GM12878 (cell line): ENCODE measurements around the gene TMEM87A. TPM values are rescaled to one million over a fixed set of nuclear protein-coding genes. Genes with fewer than 3 reads are reported as not detected.

Source experiments
- ATAC-seq: fragments of 200-7000 bp; cut with Tn5 transposase; 3 replicates; pipeline ENCODE4 v1.9.1; 2020; ENCODE audit warnings: mild to moderate bottlenecking, moderate library complexity
- BruUV-seq: library from RNA; stranded (reverse); fragments of 400-500 nt; replicated peaks from 2 replicates; lab custom pipeline; 2021; lab: Mats Ljungman, UMichigan
- CTCF ChIA-PET: fragments of 300-600 bp; sonication (Branson Sonifier 250); formaldehyde crosslinking; extraction: SDS; loops from one replicate; lab custom pipeline; 2021; ENCODE audit warnings: inconsistent platforms; lab: Yijun Ruan, JAX
- POLR2A ChIA-PET: fragments of 350-600 bp; formaldehyde crosslinking; extraction: SDS; loops from one replicate; lab custom pipeline; 2021; ENCODE audit warnings: inconsistent platforms; lab: Charles Lee
- RAD21 ChIA-PET: fragments of 300-600 bp; sonication (Branson Sonifier 250); formaldehyde crosslinking; loops from one replicate; lab custom pipeline; 2023; ENCODE audit warnings: antibody characterized with exemption; ENCODE audit not compliant: unreplicated experiment; lab: Charles Lee
- SMC1A ChIA-PET: fragments of 300-600 bp; sonication (Branson Sonifier 250); formaldehyde crosslinking; loops from one replicate; lab custom pipeline; 2023; ENCODE audit not compliant: unreplicated experiment, uncharacterized antibody; lab: Charles Lee
- DNase-seq: peaks from one replicate; pipeline ENCODE4 v3.0.0-alpha.2; 2011; ENCODE audit warnings: low read depth, low spot score
- FAIRE-seq: peaks from 3 replicates; lab custom pipeline; 2011; peaks lifted over from hg19 to GRCh38; lab: Jason Lieb, UNC
- H2AFZ ChIP-seq: 2 replicates; pipeline ENCODE4 v1.6.0; 2011; ENCODE audit warnings: low read depth, low read length, control low read depth; ENCODE audit not compliant: control insufficient read depth
- H3K27ac ChIP-seq: 2 replicates; pipeline ENCODE4 v1.5.1; 2011; ENCODE audit warnings: control low read depth; ENCODE audit not compliant: control insufficient read depth, insufficient read depth
- H3K27me3 ChIP-seq, 2 experiments: replicated peaks in 1 of 2; 2 replicates each; pipeline versions ENCODE4 v1.6.0 to v1.6.1; 2011; ENCODE audit warnings: low read length in 1 of 2; ENCODE audit not compliant: control insufficient read depth in 2 of 2, insufficient read depth in 2 of 2
- H3K36me3 ChIP-seq, 2 experiments: 2 replicates each; pipeline ENCODE4 v1.5.1; 2011; ENCODE audit warnings: low read length in 1 of 2; ENCODE audit not compliant: control insufficient read depth in 2 of 2, insufficient read depth in 2 of 2
- H3K4me1 ChIP-seq: 2 replicates; pipeline ENCODE4 v1.6.1; 2011; ENCODE audit warnings: mild to moderate bottlenecking, low read length, moderate library complexity, mixed read lengths; ENCODE audit not compliant: control insufficient read depth, insufficient read depth
- H3K4me2 ChIP-seq: 2 replicates; pipeline ENCODE4 v1.6.0; 2011; ENCODE audit warnings: control low read depth; ENCODE audit not compliant: control insufficient read depth, insufficient read depth
- H3K4me3 ChIP-seq: fragments of 200-600 bp; sonication (generic); 2 replicates; pipeline ENCODE4 v1.5.1; 2016
- H3K79me2 ChIP-seq: 2 replicates; pipeline ENCODE4 v1.6.0; 2011; ENCODE audit warnings: low read length; ENCODE audit not compliant: control insufficient read depth, insufficient read depth
- H3K9ac ChIP-seq: 2 replicates; pipeline ENCODE4 v1.8.0; 2011; ENCODE audit warnings: low read length, control low read depth, mixed read lengths; ENCODE audit not compliant: control insufficient read depth, insufficient read depth
- H3K9me3 ChIP-seq: replicated peaks from 3 replicates; pipeline ENCODE4 v1.5.1; 2011; ENCODE audit warnings: mild to moderate bottlenecking, low read length; ENCODE audit not compliant: control insufficient read depth, insufficient read depth
- H4K20me1 ChIP-seq: 2 replicates; pipeline ENCODE4 v1.6.0; 2011; ENCODE audit not compliant: control insufficient read depth, insufficient read depth
- BRCA1 ChIP-seq: IDR thresholded peaks from 2 replicates; pipeline ENCODE4 v1.6.1; 2011; ENCODE audit warnings: low read depth, low read length, improper control_type of control experiment
- DPF2 ChIP-seq: fragments of 450-650 bp; IDR thresholded peaks from 2 replicates; pipeline ENCODE4 v1.6.1; 2017; ENCODE audit warnings: mild to moderate bottlenecking
- HDAC2 ChIP-seq: fragments of 200-600 bp; sonication (generic); IDR thresholded peaks from 2 replicates; pipeline ENCODE4 v1.6.1; 2017
- KLF5 ChIP-seq: fragments of 450-650 bp; IDR thresholded peaks from 2 replicates; pipeline ENCODE4 v1.6.1; 2014; ENCODE audit warnings: mild to moderate bottlenecking; ENCODE audit not compliant: partially characterized antibody
- MTA3 ChIP-seq: IDR thresholded peaks from 2 replicates; pipeline ENCODE4 v1.6.1; 2012; ENCODE audit warnings: low read length, inconsistent platforms, borderline replicate concordance
- NFXL1 ChIP-seq: fragments of 450-650 bp; IDR thresholded peaks from 2 replicates; pipeline ENCODE4 v1.6.1; 2017; ENCODE audit warnings: antibody characterized with exemption, mild to moderate bottlenecking, borderline replicate concordance
- NR2C1 ChIP-seq: fragments of 450-650 bp; IDR thresholded peaks from 2 replicates; pipeline ENCODE4 v1.6.1; 2017; ENCODE audit warnings: antibody characterized with exemption, mild to moderate bottlenecking, moderate library complexity
- NRF1 ChIP-seq: conservative IDR thresholded peaks from 2 replicates; pipeline ENCODE4 v1.6.1; 2011; ENCODE audit warnings: mild to moderate bottlenecking, low read depth, low read length, improper control_type of control experiment
- PKNOX1 ChIP-seq: fragments of 450-650 bp; IDR thresholded peaks from 2 replicates; pipeline ENCODE4 v1.6.1; 2016; ENCODE audit warnings: mild to moderate bottlenecking
- RUNX3 ChIP-seq: IDR thresholded peaks from 2 replicates; pipeline ENCODE4 v1.6.1; 2012; ENCODE audit warnings: low read length, inconsistent platforms
- SP1 ChIP-seq: IDR thresholded peaks from one replicate; pipeline ENCODE4 v1.6.1; 2011; ENCODE audit warnings: low read depth, low read length
- SRF ChIP-seq, 2 experiments: IDR thresholded peaks; 2 replicates each; pipeline ENCODE4 v1.6.1; 2011; ENCODE audit warnings: low read depth in 2 of 2, low read length in 2 of 2, mild to moderate bottlenecking in 1 of 2, moderate library complexity in 1 of 2
- WGBS: methylation state at CpG from one replicate; pipeline ENCODE4 v1.1.6; 2016; ENCODE audit warnings: low lambda C conversion rate; ENCODE audit not compliant: insufficient replicate concordance, insufficient coverage; ENCODE audit errors: missing lambda C conversion rate; 5-methylcytosine and 5-hydroxymethylcytosine counted together
- in situ Hi-C: fragments of 300-500 bp; cut with MboI; formaldehyde crosslinking; loops from 9 replicates; pipeline ENCODE4 v1.14.3; 2018; ENCODE audit warnings: mixed read lengths
- intact Hi-C: fragments of 100-400 bp; cut with micrococcal nuclease; formaldehyde crosslinking; loops from one replicate; pipeline ENCODE4 v1.14.2; 2022; ENCODE audit not compliant: unreplicated experiment
- polyA plus RNA-seq, 11 experiments: library from polyadenylated mRNA; depleted of rRNA in 4 of 11; unstranded in 6 of 11; stranded (reverse) in 5 of 11; fragments of >200 nt; fragmentation: Nextera tagmentation in 4 of 11; fragmentation: Illumina TruSeq in 1 of 11; extraction: Ambion mirVana in 4 of 11; extraction: Trizol in 1 of 11; gene quantifications; 1 replicate in 1 of 11; 2 replicates in 10 of 11; pipeline versions ENCODE4 v1.2.1 to v1.2.3, GENCODE V29; 2011 to 2016; ENCODE audit warnings: inconsistent platforms in 2 of 11, missing spikeins in 2 of 11, low read depth in 1 of 11
- total RNA-seq, 4 experiments: library from RNA; depleted of rRNA in 3 of 4; stranded (reverse); fragments of >200 nt in 3 of 4; fragmentation: Illumina TruSeq in 1 of 4; extraction: Trizol in 1 of 4; gene quantifications; 2 replicates each; pipeline versions ENCODE4 v1.2.1 to v1.2.3, GENCODE V29; 2013 to 2021
- TF ChIP-seq, protein P1 (sequence below): IDR thresholded peaks from 2 replicates; pipeline ENCODE4 v1.6.1; 2011; ENCODE audit warnings: low read depth, mild to moderate bottlenecking, low read length, moderate library complexity, borderline replicate concordance; ENCODE audit errors: extremely low read depth
- TF ChIP-seq, protein P2 (sequence below): fragments of 450-650 bp; IDR thresholded peaks from 2 replicates; pipeline ENCODE4 v1.6.1; 2017; ENCODE audit warnings: borderline replicate concordance

Gene TMEM87A
- total and polyA plus RNA-seq, 10 of the 15 experiments (the other 5 are each of a cell fraction or from before 2014, with no cell fraction given): 18.2 to 53.2 (median 33.4) TPM

DNA sequence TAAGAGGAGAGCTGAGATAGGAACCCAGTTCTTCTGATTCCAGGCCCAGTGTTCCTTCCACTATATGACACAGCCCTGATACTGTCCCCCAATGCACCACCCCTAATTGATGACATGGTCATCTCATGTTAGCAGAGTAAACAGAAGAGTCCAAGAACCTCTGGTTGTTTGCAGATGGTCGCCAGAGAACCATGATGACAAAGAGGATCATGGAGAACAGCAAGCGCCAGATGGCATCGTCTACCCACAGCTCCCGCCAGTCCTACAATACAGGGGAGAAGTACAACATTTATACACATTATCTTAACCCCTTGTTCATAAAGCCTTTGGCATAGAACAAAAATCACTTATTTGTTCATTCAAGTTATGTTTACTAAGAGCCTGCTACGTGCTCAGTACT lies 46.6 kb downstream of the TMEM87A start (continued):
- TF ChIP-seq, protein P1, sequence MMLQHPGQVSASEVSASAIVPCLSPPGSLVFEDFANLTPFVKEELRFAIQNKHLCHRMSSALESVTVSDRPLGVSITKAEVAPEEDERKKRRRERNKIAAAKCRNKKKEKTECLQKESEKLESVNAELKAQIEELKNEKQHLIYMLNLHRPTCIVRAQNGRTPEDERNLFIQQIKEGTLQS: no peak
- TF ChIP-seq NFXL1 (no peak), RUNX3 (no peak), NRF1 (no peak)
- TF ChIP-seq, all 136 proteins: peak for 0

GRCh38 chr15:42220216-42220615 lies 53.0 kb downstream of the TMEM87A start:
- no peaks in the 10 kb centered on the region; the same call in 1 of the 2 replicates for H3K4me1 ChIP-seq
- ChIA-PET SMC1A (interaction anchor here (1.1 to 2.7 kb wide), 5 partner anchors 8 to 165 kb away, joined by 3 to 8 read pairs (median 6); partner anchors contain the start of gene VPS39), CTCF (interaction anchor here (0.6 to 2.0 kb wide), 5 partner anchors 8 to 165 kb away, joined by 3 to 7 read pairs (median 5); partner anchors contain the start of gene VPS39), POLR2A (interaction anchor here (0.6 to 2.4 kb wide), 2 partner anchors 13 to 20 kb away, joined by 3 to 7 read pairs; partner anchors contain the start of gene VPS39), RAD21 (interaction anchor here (0.9 to 1.5 kb wide), 3 partner anchors 8 to 165 kb away, joined by 3 to 4 read pairs (median 3); partner anchors contain the start of gene VPS39)
- intact Hi-C loops: no loop called here
- ATAC-seq: no peak
- no peaks in the 10 kb centered on the region for H3K27me3 ChIP-seq
- no peaks in the 10 kb centered on the region for H4K20me1 ChIP-seq
- H3K4me3 ChIP-seq: no peak overlapping the region
- no TSS peak for BruUV-seq
- H3K9me3 ChIP-seq: no peaks in the 10 kb centered on the region
- in situ Hi-C loops: no loop called here
- H3K27ac ChIP-seq: no peak overlapping the region
- WGBS: 50% methylated on average over 2 of the region's 2 CpGs
- no peaks in the 10 kb centered on the region for H3K79me2 ChIP-seq
- no peak overlapping the region for H3K9ac ChIP-seq
- H2AFZ ChIP-seq: no peak overlapping the region
- no peak for FAIRE-seq
- H3K36me3 ChIP-seq: peaks cover 0 to 3% of the 10 kb centered on the region in 2 experiments; a peak in 2 of 4 replicates
- no peak overlapping the region for H3K4me2 ChIP-seq
- no peak for DNase-seq
- TF ChIP-seq BRCA1 (no peak), KLF5 (no peak), PKNOX1 (no peak), SP1 (no peak), NR2C1 (no peak), HDAC2 (no peak), MTA3 (no peak), SRF (IDR thresholded peaks at IDR 0.05; ENCODE audit: low read depth in 2 of 2, low read length in 2 of 2) (no peak), DPF2 (no peak)
- TF ChIP-seq, protein P2, sequence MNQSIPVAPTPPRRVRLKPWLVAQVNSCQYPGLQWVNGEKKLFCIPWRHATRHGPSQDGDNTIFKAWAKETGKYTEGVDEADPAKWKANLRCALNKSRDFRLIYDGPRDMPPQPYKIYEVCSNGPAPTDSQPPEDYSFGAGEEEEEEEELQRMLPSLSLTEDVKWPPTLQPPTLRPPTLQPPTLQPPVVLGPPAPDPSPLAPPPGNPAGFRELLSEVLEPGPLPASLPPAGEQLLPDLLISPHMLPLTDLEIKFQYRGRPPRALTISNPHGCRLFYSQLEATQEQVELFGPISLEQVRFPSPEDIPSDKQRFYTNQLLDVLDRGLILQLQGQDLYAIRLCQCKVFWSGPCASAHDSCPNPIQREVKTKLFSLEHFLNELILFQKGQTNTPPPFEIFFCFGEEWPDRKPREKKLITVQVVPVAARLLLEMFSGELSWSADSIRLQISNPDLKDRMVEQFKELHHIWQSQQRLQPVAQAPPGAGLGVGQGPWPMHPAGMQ: no peak
- TF ChIP-seq, all 136 proteins: peak for 0
